Measurements from ENCODE around the gene FKBP10. TPM values are rescaled to one million over a fixed set of nuclear protein-coding genes. Genes with fewer than 3 reads are reported as not detected.

FKBP10 gene
- total and polyA plus RNA-seq, 2 donors (not counting 3 experiments of a cell fraction or from before 2014, with no cell fraction given), result 168 to 377 TPM

DNA sequence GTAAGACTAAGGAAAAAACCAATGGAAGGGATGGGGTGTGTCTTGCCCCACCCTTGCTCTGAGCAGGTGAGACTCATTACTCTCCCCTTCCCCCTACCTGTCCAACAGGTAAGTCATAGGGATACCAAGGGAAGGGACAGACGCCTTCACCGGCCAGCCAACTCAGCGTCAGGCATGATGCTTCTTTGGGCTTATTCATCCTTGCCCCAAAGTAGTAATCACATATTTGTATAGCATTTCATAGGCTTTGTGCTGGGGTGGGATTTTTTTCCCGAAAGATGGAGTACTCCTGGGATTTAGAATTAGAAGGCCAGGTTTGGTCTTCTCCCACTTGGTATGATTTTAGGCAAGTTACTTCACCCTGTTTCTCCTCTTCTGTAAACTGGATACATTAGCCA is 25.8 kb upstream of the FKBP10 start:
- Histone ChIP-seq H3K9me1 (replicated peaks; ENCODE audit: control insufficient read depth, extremely low read depth, insufficient read depth, low read length) (no peaks in the 10 kb centered on the region), H3K4me3 (replicated peaks in 1 of 3; ENCODE audit: insufficient read depth in 1 of 3, low read depth in 1 of 3, low read length in 3 of 3) (no peak overlapping the region), H2AFZ (ENCODE audit: low read depth, low read length) (no peak overlapping the region), H3K27ac (ENCODE audit: insufficient read depth, low read depth, low read length) (no peak overlapping the region), H3K4me2 (ENCODE audit: insufficient read depth, low read length) (no peak overlapping the region), H3K27me3 (ENCODE audit: control insufficient read depth in 2 of 2, insufficient read depth in 2 of 2, low read length in 2 of 2) (peaks cover 0 to 7% of the 10 kb centered on the region in 2 experiments), H4K20me1 (replicated peaks; ENCODE audit: control insufficient read depth, extremely low read depth, insufficient read depth, low read length) (no peaks in the 10 kb centered on the region), H3K9ac (replicated peaks; ENCODE audit: extremely low read depth, insufficient read depth, low read length) (no peak overlapping the region), H3K4me1 (ENCODE audit: control insufficient read depth, extremely low read depth, insufficient read depth, low read length) (no peaks in the 10 kb centered on the region), H3K79me2 (ENCODE audit: control insufficient read depth, insufficient read depth, low read length) (no peaks in the 10 kb centered on the region), H3K9me3 (replicated peaks; ENCODE audit: control insufficient read depth, insufficient read depth, low read length) (no peaks in the 10 kb centered on the region), H3K36me3 (ENCODE audit: control insufficient read depth in 2 of 2, extremely low read depth in 1 of 2, insufficient read depth in 2 of 2, low read length in 2 of 2) (no peaks in the 10 kb centered on the region)
- FAIRE-seq (no peak), DNase-seq (ENCODE audit: low read depth, low spot score) (no peak)
- BruUV-seq (replicated peaks), result no TSS peak
- ChIA-PET POLR2A (interaction anchor here (0.6 to 2.4 kb wide), 16 partner anchors 8 to 99 kb away, joined by 3 to 82 read pairs (median 4); partner anchors contain the start of genes EIF1 and P3H4), CTCF (interaction anchor here (0.6 to 4.1 kb wide), 18 partner anchors 12 to 99 kb away, joined by 3 to 169 read pairs (median 7); partner anchors contain the start of genes EIF1, KLHL11 and P3H4)
- intact Hi-C loops (cut with micrococcal nuclease), result loop anchor here (2.0 kb wide), 2 partner anchors 14 kb away; no protein-coding TSS in a partner anchor
- dilution Hi-C loops (cut with MboI; ENCODE audit: extremely low pct_ligation_motif_present, low sequenced_read_pairs), result no loop called here
- TF ChIP-seq, protein P1, sequence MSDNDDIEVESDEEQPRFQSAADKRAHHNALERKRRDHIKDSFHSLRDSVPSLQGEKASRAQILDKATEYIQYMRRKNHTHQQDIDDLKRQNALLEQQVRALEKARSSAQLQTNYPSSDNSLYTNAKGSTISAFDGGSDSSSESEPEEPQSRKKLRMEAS (IDR thresholded peaks at IDR 0.05; ENCODE audit: insufficient read depth, insufficient read length), result no peak
- TF ChIP-seq MYC (IDR thresholded peaks at IDR 0.05; ENCODE audit: low read depth, low read length) (no peak), FOS (IDR thresholded peaks at IDR 0.05; ENCODE audit: borderline replicate concordance, insufficient read depth, low read length) (no peak), EZH2 (IDR thresholded peaks at IDR 0.05; ENCODE audit: borderline replicate concordance, low read depth, low read length, severe bottlenecking) (no peak), POLR2AphosphoS5 (IDR thresholded peaks at IDR 0.05; ENCODE audit: insufficient read depth, low read depth, low read length) (no peak), POLR2A (IDR thresholded peaks at IDR 0.05; ENCODE audit: low read depth, low read length) (no peak), GATA2 (IDR thresholded peaks at IDR 0.05; ENCODE audit: insufficient read depth, insufficient read length, low read depth, low read length) (no peak), JUN (IDR thresholded peaks at IDR 0.05; ENCODE audit: borderline replicate concordance, insufficient read depth, insufficient read length, low read depth) (no peak)
- TF ChIP-seq, protein P2, sequence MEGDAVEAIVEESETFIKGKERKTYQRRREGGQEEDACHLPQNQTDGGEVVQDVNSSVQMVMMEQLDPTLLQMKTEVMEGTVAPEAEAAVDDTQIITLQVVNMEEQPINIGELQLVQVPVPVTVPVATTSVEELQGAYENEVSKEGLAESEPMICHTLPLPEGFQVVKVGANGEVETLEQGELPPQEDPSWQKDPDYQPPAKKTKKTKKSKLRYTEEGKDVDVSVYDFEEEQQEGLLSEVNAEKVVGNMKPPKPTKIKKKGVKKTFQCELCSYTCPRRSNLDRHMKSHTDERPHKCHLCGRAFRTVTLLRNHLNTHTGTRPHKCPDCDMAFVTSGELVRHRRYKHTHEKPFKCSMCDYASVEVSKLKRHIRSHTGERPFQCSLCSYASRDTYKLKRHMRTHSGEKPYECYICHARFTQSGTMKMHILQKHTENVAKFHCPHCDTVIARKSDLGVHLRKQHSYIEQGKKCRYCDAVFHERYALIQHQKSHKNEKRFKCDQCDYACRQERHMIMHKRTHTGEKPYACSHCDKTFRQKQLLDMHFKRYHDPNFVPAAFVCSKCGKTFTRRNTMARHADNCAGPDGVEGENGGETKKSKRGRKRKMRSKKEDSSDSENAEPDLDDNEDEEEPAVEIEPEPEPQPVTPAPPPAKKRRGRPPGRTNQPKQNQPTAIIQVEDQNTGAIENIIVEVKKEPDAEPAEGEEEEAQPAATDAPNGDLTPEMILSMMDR (IDR thresholded peaks at IDR 0.05; ENCODE audit: extremely low read depth in 1 of 2, insufficient read depth in 1 of 2, low read depth in 1 of 2, low read length in 2 of 2), result no peak
